ENCODE results near the gene FER.

DNA sequence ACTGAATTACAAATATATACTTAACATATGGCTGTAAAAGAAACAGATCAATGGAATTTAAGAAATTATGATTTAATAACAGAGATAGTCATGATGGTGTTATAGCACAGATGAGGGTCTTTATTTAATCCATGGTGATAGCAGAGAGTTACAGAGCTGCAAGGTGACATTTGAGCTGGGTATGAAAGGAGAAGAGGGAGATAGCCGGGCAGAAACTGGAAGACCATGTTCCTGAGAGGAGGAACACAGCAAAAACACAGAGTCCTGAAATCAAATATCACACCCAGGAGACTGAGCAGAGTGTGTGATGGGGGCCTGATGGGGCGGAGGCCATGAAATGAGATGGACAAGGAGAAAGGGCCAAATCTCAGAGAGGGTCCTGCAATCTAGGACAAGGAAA, 498.7 kb downstream of the FER start:
- TF ChIP-seq THRAP3 (IDR thresholded peaks at IDR 0.05; ENCODE audit: borderline replicate concordance) = no peak
- TF ChIP-seq CTCF (IDR thresholded peaks at IDR 0.05 in 2 of 3, conservative IDR thresholded peaks at IDR 0.05 in 1 of 3; ENCODE audit: insufficient read depth in 2 of 3, low read depth in 1 of 3, low read length in 3 of 3) = no peak
- no peak for TF ChIP-seq CHD4 (IDR thresholded peaks at IDR 0.05; ENCODE audit: insufficient read depth, insufficient replicate concordance, low read depth, low read length, poor library complexity, severe bottlenecking)
- no peak for TF ChIP-seq CHAMP1 (IDR thresholded peaks at IDR 0.05)
- TF ChIP-seq, protein P1, sequence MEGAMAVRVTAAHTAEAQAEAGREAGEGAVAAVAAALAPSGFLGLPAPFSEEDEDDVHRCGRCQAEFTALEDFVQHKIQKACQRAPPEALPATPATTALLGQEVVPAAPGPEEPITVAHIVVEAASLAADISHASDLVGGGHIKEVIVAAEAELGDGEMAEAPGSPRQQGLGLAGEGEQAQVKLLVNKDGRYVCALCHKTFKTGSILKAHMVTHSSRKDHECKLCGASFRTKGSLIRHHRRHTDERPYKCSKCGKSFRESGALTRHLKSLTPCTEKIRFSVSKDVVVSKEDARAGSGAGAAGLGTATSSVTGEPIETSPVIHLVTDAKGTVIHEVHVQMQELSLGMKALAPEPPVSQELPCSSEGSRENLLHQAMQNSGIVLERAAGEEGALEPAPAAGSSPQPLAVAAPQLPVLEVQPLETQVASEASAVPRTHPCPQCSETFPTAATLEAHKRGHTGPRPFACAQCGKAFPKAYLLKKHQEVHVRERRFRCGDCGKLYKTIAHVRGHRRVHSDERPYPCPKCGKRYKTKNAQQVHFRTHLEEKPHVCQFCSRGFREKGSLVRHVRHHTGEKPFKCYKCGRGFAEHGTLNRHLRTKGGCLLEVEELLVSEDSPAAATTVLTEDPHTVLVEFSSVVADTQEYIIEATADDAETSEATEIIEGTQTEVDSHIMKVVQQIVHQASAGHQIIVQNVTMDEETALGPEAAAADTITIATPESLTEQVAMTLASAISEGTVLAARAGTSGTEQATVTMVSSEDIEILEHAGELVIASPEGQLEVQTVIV (CRISPR knock-in tag; IDR thresholded peaks at IDR 0.05; ENCODE audit: borderline replicate concordance) = no peak
- no peak for TF ChIP-seq RBM25 (IDR thresholded peaks at IDR 0.05; ENCODE audit: low read depth, low read length, severe bottlenecking)
